ENCODE results near the gene SPAG16.

- TF ChIP-seq, protein P1, sequence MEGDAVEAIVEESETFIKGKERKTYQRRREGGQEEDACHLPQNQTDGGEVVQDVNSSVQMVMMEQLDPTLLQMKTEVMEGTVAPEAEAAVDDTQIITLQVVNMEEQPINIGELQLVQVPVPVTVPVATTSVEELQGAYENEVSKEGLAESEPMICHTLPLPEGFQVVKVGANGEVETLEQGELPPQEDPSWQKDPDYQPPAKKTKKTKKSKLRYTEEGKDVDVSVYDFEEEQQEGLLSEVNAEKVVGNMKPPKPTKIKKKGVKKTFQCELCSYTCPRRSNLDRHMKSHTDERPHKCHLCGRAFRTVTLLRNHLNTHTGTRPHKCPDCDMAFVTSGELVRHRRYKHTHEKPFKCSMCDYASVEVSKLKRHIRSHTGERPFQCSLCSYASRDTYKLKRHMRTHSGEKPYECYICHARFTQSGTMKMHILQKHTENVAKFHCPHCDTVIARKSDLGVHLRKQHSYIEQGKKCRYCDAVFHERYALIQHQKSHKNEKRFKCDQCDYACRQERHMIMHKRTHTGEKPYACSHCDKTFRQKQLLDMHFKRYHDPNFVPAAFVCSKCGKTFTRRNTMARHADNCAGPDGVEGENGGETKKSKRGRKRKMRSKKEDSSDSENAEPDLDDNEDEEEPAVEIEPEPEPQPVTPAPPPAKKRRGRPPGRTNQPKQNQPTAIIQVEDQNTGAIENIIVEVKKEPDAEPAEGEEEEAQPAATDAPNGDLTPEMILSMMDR (IDR thresholded peaks at IDR 0.05 in 8 of 11, conservative IDR thresholded peaks at IDR 0.05 in 3 of 11): no peak
- TF ChIP-seq POLR2A (IDR thresholded peaks at IDR 0.05) (no peak), POLR2AphosphoS5 (IDR thresholded peaks at IDR 0.05) (no peak)
These were observed 356.6 kb downstream of the SPAG16 start for GRCh38 chr2:213640738-213641425.

Measured in spleen (tissue), 7 donors.